ENCODE measurements around the gene QKI.

DNA sequence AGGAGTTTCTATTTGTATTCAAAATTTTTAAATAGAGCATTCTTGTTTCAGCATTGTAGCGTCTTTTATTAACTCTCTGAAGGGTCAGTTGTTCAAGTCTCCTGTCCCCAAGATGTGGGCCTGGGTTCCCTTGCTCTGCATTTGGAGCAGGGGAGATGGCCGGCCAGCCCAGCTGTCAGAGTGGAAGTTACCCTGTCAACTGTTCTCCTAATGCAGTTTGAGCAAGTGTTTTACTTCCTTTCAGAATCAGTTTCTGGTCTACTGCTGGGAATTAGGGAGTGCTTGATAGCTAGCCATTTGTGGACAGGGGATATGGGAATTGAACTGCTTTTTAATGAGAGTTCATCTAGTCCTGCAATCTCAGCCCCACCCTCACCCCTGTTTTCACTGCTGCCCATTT, 116.6 kb downstream of the QKI start:
- TF ChIP-seq RXRA (IDR thresholded peaks at IDR 0.05; ENCODE audit: insufficient read depth, low read depth, low read length) (no peak), CBX5 (IDR thresholded peaks at IDR 0.05; ENCODE audit: low read depth, low read length) (no peak), JUND (IDR thresholded peaks at IDR 0.05; ENCODE audit: low read length) (no peak), CREB1 (IDR thresholded peaks at IDR 0.05) (no peak), POLR2A (IDR thresholded peaks at IDR 0.05; ENCODE audit: control extremely low read depth in 1 of 2, low read depth in 2 of 2, low read length in 2 of 2) (no peak)
- TF ChIP-seq, protein P1, sequence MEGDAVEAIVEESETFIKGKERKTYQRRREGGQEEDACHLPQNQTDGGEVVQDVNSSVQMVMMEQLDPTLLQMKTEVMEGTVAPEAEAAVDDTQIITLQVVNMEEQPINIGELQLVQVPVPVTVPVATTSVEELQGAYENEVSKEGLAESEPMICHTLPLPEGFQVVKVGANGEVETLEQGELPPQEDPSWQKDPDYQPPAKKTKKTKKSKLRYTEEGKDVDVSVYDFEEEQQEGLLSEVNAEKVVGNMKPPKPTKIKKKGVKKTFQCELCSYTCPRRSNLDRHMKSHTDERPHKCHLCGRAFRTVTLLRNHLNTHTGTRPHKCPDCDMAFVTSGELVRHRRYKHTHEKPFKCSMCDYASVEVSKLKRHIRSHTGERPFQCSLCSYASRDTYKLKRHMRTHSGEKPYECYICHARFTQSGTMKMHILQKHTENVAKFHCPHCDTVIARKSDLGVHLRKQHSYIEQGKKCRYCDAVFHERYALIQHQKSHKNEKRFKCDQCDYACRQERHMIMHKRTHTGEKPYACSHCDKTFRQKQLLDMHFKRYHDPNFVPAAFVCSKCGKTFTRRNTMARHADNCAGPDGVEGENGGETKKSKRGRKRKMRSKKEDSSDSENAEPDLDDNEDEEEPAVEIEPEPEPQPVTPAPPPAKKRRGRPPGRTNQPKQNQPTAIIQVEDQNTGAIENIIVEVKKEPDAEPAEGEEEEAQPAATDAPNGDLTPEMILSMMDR (IDR thresholded peaks at IDR 0.05; ENCODE audit: control extremely low read depth in 1 of 3, insufficient read depth in 1 of 3, low read depth in 1 of 3, low read length in 3 of 3) = no peak
- TF ChIP-seq, protein P2, sequence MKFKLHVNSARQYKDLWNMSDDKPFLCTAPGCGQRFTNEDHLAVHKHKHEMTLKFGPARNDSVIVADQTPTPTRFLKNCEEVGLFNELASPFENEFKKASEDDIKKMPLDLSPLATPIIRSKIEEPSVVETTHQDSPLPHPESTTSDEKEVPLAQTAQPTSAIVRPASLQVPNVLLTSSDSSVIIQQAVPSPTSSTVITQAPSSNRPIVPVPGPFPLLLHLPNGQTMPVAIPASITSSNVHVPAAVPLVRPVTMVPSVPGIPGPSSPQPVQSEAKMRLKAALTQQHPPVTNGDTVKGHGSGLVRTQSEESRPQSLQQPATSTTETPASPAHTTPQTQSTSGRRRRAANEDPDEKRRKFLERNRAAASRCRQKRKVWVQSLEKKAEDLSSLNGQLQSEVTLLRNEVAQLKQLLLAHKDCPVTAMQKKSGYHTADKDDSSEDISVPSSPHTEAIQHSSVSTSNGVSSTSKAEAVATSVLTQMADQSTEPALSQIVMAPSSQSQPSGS (IDR thresholded peaks at IDR 0.05; ENCODE audit: low read length) = no peak
